PC-3 (cell line): ENCODE results near the gene ARID3C.

Source experiments
- EZH2 ChIP-seq: fragments of 300-600 bp; sonication (generic); IDR thresholded peaks from one replicate; pipeline ENCODE4 v1.6.1; 2017; ENCODE audit warnings: antibody characterized with exemption, mild to moderate bottlenecking, low read length; ENCODE audit not compliant: unreplicated experiment
- EZH2phosphoT487 ChIP-seq: fragments of 300-600 bp; sonication (generic); IDR thresholded peaks from 2 replicates; pipeline ENCODE4 v1.6.1; 2018; ENCODE audit warnings: mild to moderate bottlenecking, antibody characterized with exemption, low read length, borderline replicate concordance
- TF ChIP-seq, protein P1 (sequence below): fragments of 300-600 bp; sonication (generic); conservative IDR thresholded peaks from 2 replicates; pipeline ENCODE4 v1.5.1; 2017; ENCODE audit warnings: antibody characterized with exemption, low read depth, mild to moderate bottlenecking, low read length

DNA sequence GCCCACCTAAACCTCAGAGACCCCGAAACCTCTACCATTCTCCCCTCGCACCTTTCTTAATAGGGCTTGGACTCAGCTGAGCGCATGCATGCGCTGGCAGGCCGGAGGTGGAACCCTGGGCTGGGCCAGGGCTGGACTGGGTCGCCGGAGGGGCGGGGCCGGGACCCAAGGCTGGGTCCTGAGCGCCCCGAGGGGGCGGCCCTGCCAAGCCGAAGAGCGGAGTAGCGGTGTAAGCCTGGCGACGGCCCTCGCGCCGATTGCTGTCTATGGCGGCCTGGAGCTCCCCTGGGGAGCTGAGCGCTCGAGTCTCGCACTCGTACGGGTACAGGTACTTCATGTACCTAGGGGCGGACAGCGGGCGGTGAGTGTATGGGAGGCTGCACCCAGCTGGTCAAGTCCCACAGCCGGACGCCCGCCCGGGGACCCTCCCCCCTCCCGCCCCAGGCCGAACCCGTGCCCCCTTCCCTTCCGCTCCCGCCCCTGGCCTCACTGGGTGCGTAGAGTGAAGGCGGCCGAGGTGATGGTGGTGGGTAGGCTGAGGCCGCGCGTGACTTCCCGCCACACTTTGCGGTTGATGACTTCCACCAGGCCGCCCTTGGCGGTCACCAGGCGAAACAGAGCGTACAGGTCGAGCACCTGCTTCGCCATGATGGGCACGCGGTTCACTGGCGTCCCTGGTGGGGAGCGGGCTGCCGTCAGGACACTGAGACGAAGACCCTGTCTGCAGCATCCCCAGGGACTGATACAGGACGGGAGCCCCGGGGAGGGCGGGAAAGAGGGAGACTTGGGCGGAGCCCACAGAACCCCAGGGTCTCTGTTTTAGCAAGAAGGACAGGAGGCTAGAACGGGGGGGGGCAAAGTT, 5.3 kb downstream of the ARID3C start:
- TF ChIP-seq, protein P1, sequence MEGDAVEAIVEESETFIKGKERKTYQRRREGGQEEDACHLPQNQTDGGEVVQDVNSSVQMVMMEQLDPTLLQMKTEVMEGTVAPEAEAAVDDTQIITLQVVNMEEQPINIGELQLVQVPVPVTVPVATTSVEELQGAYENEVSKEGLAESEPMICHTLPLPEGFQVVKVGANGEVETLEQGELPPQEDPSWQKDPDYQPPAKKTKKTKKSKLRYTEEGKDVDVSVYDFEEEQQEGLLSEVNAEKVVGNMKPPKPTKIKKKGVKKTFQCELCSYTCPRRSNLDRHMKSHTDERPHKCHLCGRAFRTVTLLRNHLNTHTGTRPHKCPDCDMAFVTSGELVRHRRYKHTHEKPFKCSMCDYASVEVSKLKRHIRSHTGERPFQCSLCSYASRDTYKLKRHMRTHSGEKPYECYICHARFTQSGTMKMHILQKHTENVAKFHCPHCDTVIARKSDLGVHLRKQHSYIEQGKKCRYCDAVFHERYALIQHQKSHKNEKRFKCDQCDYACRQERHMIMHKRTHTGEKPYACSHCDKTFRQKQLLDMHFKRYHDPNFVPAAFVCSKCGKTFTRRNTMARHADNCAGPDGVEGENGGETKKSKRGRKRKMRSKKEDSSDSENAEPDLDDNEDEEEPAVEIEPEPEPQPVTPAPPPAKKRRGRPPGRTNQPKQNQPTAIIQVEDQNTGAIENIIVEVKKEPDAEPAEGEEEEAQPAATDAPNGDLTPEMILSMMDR = no peak
- TF ChIP-seq EZH2 = no peak
- no peak for TF ChIP-seq EZH2phosphoT487
